Fibroblast of villous mesenchyme (primary cell): ENCODE data around the gene ZGPAT. TPM values are rescaled to one million over a fixed set of nuclear protein-coding genes. Genes with fewer than 3 reads are reported as not detected.

ENCODE experiments used
- DNase-seq: peaks from one replicate; pipeline ENCODE4 v3.0.0-alpha.2; 2010; ENCODE audit warnings: low read depth
- H3K4me3 ChIP-seq: 2 replicates; pipeline ENCODE4 v1.5.1; 2011; ENCODE audit warnings: low read depth, mild to moderate bottlenecking, low read length
- total RNA-seq: library from RNA; depleted of rRNA; stranded (reverse); fragments of >200 nt; gene quantifications from 2 replicates; pipeline ENCODE4 v1.2.3, GENCODE V29; 2012
- TF ChIP-seq, protein P1 (sequence below): IDR thresholded peaks from 2 replicates; pipeline ENCODE4 v1.5.1; 2012; ENCODE audit warnings: low read depth, mild to moderate bottlenecking, low read length; ENCODE audit not compliant: insufficient read depth

Gene ZGPAT
- total RNA-seq, 1 donor = 19.4 TPM

DNA sequence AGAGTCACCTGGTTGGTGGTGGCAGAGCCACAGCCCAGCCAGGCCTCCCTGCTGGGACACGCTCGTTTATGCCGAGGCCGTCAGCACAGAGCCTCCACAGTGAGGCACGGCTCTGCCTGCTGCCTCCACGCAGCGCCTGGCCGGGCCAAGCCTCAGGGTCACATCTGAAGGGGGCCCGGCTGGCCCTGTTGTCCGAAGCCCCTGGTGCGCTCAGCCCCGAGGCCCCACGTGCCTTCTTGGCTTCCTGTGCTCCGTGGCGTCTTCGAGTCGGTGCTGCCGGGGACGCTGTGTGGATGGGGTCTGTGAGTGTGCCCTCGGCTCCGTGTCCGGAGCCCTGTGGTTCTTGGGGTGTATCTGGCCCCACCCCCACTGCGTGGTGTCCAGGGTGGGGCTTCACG, 21.7 kb upstream of the ZGPAT start:
- H3K4me3 ChIP-seq = no peak overlapping the region
- DNase-seq = no peak
- TF ChIP-seq, protein P1, sequence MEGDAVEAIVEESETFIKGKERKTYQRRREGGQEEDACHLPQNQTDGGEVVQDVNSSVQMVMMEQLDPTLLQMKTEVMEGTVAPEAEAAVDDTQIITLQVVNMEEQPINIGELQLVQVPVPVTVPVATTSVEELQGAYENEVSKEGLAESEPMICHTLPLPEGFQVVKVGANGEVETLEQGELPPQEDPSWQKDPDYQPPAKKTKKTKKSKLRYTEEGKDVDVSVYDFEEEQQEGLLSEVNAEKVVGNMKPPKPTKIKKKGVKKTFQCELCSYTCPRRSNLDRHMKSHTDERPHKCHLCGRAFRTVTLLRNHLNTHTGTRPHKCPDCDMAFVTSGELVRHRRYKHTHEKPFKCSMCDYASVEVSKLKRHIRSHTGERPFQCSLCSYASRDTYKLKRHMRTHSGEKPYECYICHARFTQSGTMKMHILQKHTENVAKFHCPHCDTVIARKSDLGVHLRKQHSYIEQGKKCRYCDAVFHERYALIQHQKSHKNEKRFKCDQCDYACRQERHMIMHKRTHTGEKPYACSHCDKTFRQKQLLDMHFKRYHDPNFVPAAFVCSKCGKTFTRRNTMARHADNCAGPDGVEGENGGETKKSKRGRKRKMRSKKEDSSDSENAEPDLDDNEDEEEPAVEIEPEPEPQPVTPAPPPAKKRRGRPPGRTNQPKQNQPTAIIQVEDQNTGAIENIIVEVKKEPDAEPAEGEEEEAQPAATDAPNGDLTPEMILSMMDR = no peak

DNA sequence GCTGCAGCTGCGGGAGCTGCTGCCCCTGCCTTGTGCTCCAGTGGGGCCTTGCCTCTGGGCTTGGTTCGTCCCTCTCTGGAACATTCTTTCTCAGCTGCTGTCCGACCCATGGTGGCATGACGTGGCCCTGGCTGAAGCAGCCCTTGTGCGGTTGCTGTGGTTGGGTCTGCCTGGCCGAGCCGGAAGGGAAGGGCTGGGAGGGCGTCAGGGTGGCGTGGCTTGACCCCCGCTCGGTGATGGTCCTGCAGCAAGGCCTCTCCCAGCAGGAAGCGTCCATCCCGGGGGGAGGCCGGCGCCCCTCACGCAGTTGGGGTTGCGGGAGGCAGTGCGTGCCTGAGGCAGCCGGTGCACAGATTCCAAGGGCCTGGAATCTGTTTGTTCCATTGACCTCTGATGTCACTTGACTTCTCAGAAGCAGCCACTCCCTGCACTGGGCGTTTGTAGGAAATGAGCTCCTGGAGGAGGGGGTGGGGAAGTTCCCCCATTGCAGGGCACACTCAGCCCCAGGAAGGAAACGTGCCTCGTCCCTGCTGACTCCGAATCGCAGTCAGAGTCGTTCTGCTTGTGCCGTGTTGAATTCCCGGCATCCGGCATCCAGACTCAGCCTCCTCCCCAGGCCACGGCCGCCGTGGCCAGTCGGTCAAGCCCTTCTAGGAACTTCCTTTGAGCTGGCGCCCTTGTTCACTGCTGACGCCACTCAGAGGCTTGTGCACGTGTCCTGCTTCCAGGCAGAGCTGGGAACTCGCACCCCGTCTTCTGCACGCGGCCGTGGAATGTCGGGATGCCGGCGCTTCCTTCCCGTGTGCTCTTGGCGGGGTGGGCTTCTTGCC, 21.1 kb upstream of the ZGPAT start:
- TF ChIP-seq, protein P1 = no peak
- peak; percentile 92 for DNase-seq
- no peak overlapping the region for H3K4me3 ChIP-seq

DNA sequence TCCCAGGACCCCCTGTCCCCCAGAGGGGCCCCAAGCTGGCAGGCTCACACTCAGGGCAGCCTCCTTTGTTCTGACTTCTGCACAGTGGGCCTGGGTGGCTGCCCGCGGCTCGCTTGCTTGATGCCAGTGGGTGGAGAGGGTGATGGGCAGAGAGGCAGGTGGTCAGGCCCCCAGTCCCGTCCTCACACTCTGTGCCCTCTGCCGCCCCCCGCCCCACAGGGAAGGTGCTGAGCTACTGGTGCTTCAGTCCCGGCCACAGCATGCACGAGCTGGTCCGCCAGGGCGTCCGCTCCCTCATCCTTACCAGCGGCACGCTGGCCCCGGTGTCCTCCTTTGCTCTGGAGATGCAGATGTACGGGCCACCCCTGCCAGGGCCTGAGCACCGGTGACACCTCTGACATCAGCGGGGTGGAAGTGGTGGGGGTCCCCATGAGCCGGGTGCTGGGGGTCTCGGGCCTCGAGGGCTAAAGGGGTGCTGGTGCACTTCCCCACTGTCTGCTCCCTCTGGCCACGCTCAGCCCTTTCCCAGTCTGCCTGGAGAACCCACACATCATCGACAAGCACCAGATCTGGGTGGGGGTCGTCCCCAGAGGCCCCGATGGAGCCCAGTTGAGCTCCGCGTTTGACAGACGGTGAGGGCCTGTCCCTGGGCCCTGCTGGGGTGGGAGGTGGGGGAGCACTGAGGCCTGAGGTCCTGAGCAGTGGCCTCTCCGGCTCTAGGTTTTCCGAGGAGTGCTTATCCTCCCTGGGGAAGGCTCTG, 20.2 kb upstream of the ZGPAT start:
- H3K4me3 ChIP-seq = no peak overlapping the region
- TF ChIP-seq, protein P1 = no peak
- no peak for DNase-seq

GRCh38 chr20:63688228-63689045, 19.4 kb upstream of the ZGPAT start:
- DNase-seq = no peak
- H3K4me3 ChIP-seq = no peak overlapping the region
- TF ChIP-seq, protein P1 = no peak

DNA sequence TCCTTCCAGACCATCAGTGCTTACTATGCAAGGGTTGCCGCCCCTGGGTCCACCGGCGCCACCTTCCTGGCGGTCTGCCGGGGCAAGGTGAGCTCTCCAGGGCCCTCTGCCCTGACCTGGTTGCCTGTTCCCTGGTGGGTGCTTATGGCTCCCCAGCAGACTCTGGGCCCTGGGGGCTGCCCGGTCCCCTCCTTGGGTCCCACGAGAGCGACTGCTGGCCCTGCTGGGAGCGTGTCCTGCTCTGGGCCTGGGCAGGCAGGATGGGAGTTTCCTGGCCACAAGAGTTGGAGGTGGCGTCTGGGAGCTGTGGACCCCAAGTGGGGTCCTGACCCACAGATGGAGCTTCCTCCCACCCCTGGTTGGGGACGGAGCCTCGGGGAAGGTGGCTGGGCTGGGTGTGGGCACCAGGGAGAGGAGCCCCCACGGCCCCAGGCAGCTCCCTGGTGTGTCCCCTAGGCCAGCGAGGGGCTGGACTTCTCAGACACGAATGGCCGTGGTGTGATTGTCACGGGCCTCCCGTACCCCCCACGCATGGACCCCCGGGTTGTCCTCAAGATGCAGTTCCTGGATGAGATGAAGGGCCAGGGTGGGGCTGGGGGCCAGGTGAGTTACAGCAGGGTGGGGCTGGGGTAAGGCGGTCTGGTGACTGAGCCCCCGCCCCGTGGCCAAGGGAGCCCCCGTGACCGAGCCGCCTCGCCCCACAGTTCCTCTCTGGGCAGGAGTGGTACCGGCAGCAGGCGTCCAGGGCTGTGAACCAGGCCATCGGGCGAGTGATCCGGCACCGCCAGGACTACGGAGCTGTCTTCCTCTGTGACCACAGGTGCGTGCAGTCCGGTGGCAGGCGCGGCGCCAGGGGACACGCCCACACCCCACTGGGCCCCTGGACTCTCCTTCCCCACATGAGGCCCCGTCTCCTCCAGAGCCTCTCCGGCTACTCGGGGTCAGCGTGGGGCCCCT, 18.5 kb upstream of the ZGPAT start:
- no peak overlapping the region for H3K4me3 ChIP-seq
- no peak for DNase-seq
- TF ChIP-seq, protein P1 = no peak
